Ishikawa (cell line): ENCODE measurements around the gene KRT23.

ENCODE experiments used
- CEBPB ChIP-seq: IDR thresholded peaks from 2 replicates; pipeline ENCODE4 v1.6.1; 2012
- CREB1 ChIP-seq: IDR thresholded peaks from 2 replicates; pipeline ENCODE4 v1.6.1; 2012; ENCODE audit warnings: low read depth
- EGR1 ChIP-seq: IDR thresholded peaks from 2 replicates; pipeline ENCODE4 v1.6.1; 2012
- EP300 ChIP-seq: IDR thresholded peaks from 2 replicates; pipeline ENCODE4 v1.6.1; 2012; ENCODE audit warnings: borderline replicate concordance
- FOXM1 ChIP-seq: IDR thresholded peaks from 2 replicates; pipeline ENCODE4 v1.6.1; 2012; ENCODE audit warnings: low read depth, borderline replicate concordance
- MAX ChIP-seq: IDR thresholded peaks from 2 replicates; pipeline ENCODE4 v1.6.1; 2012
- NFIC ChIP-seq: IDR thresholded peaks from 2 replicates; pipeline ENCODE4 v1.6.1; 2012
- RAD21 ChIP-seq: IDR thresholded peaks from 2 replicates; pipeline ENCODE4 v1.6.1; 2012; ENCODE audit warnings: low read depth
- REST ChIP-seq: IDR thresholded peaks from 2 replicates; pipeline ENCODE4 v1.6.1; 2012; ENCODE audit warnings: low read depth, mild to moderate bottlenecking
- TAF1 ChIP-seq: IDR thresholded peaks from 2 replicates; pipeline ENCODE4 v1.6.1; 2012; ENCODE audit warnings: low read depth, mild to moderate bottlenecking
- TCF12 ChIP-seq: IDR thresholded peaks from 2 replicates; pipeline ENCODE4 v1.6.1; 2012; ENCODE audit warnings: low read depth
- TEAD4 ChIP-seq: IDR thresholded peaks from 2 replicates; pipeline ENCODE4 v1.6.1; 2012
- USF1 ChIP-seq: IDR thresholded peaks from 2 replicates; pipeline ENCODE4 v1.6.1; 2012
- YY1 ChIP-seq: IDR thresholded peaks from 2 replicates; pipeline ENCODE4 v1.6.1; 2012; ENCODE audit warnings: low read depth
- ZBTB7A ChIP-seq: IDR thresholded peaks from 2 replicates; pipeline ENCODE4 v1.6.1; 2012; ENCODE audit warnings: low read depth

Gene KRT23

GRCh38 chr17:40938981-40939380, 1.5 kb upstream of the KRT23 start:
- TF ChIP-seq REST = no peak
- TF ChIP-seq EP300 = no peak
- no peak for TF ChIP-seq ZBTB7A
- TF ChIP-seq MAX = no peak
- TF ChIP-seq TCF12 = no peak
- no peak for TF ChIP-seq EGR1
- TF ChIP-seq NFIC = no peak
- no peak for TF ChIP-seq CREB1
- no peak for TF ChIP-seq TAF1
- TF ChIP-seq TEAD4 = no peak

GRCh38 chr17:40936976-40937375, 470 bp downstream of the KRT23 start:
- no peak for TF ChIP-seq REST
- TF ChIP-seq YY1 = no peak
- TF ChIP-seq FOXM1 = no peak
- TF ChIP-seq TAF1 = no peak
- TF ChIP-seq NFIC = no peak
- TF ChIP-seq CEBPB = no peak
- TF ChIP-seq TCF12 = no peak
- TF ChIP-seq CREB1 = no peak
- TF ChIP-seq ZBTB7A = no peak
- no peak for TF ChIP-seq USF1
- TF ChIP-seq MAX = no peak
- TF ChIP-seq EP300 = no peak
- TF ChIP-seq TEAD4 = no peak
- TF ChIP-seq EGR1 = no peak
- no peak for TF ChIP-seq RAD21

- TF ChIP-seq CEBPB (peak; percentile 48; the same call in 1 of the 2 replicates), MAX (no peak), TAF1 (no peak)
These were observed 942 bp downstream of the KRT23 start for GRCh38 chr17:40936437-40936971.

- no peak for TF ChIP-seq TEAD4
- no peak for TF ChIP-seq USF1
- TF ChIP-seq EP300 = no peak
- no peak for TF ChIP-seq MAX
- no peak for TF ChIP-seq NFIC
- TF ChIP-seq TCF12 = no peak
- TF ChIP-seq FOXM1 = no peak
- no peak for TF ChIP-seq REST
These were observed 1.8 kb downstream of the KRT23 start for GRCh38 chr17:40935624-40936023.

GRCh38 chr17:40932608-40933007, 4.8 kb downstream of the KRT23 start:
- no peak for TF ChIP-seq TAF1
- TF ChIP-seq CEBPB = peak; percentile 44
- no peak for TF ChIP-seq ZBTB7A
- peak; percentile 34; the same call in 1 of the 2 replicates for TF ChIP-seq RAD21
- peak; percentile 94 for TF ChIP-seq EP300
- TF ChIP-seq FOXM1 = peak; percentile 85
- TF ChIP-seq NFIC = peak; percentile 83
- TF ChIP-seq YY1 = peak; percentile 47; the same call in 1 of the 2 replicates
- no peak for TF ChIP-seq CREB1
- TF ChIP-seq TCF12 = peak; percentile 93
- no peak for TF ChIP-seq USF1
- peak; percentile 97 for TF ChIP-seq TEAD4
- no peak for TF ChIP-seq EGR1
- TF ChIP-seq MAX = peak; percentile 41; the same call in 1 of the 2 replicates
- no peak for TF ChIP-seq REST
